ENCODE data around the gene C3orf52. TPM values are rescaled to one million over a fixed set of nuclear protein-coding genes. Genes with fewer than 3 reads are reported as not detected.

The C3orf52 gene
- total and polyA plus RNA-seq, 2 experiments from 2014 or later, result 8.1 to 16.6 TPM

- Histone ChIP-seq H3K4me3 (no peak overlapping the region), H3F3A (replicated peaks; ENCODE audit: low read depth) (no peaks in the 10 kb centered on the region), H3K4me2 (peak overlapping the region; percentile 47), H3K27ac (ENCODE audit: low read depth) (peak overlapping the region; percentile 83), H3K4me1 (ENCODE audit: insufficient read depth) (peaks cover 37% of the 10 kb centered on the region), H3K9me2 (ENCODE audit: insufficient read depth) (no peaks in the 10 kb centered on the region), H3K27me3 (ENCODE audit: insufficient read depth) (no peaks in the 10 kb centered on the region), H4K20me1 (replicated peaks; ENCODE audit: insufficient read depth) (no peaks in the 10 kb centered on the region), H2AFZ (no peak overlapping the region), H3K79me2 (replicated peaks; ENCODE audit: insufficient read depth) (no peaks in the 10 kb centered on the region), H3K36me3 (ENCODE audit: insufficient read depth) (no peaks in the 10 kb centered on the region; the same call in 1 of the 2 replicates)
- H3K4me3 Mint-ChIP-seq, result no peak overlapping the region
- TF ChIP-seq NANOG (IDR thresholded peaks at IDR 0.05; ENCODE audit: borderline replicate concordance), result peak; percentile 69; the same call in 1 of the 2 replicates
- TF ChIP-seq REST (IDR thresholded peaks at IDR 0.05; ENCODE audit: unreplicated experiment), result no peak
- TF ChIP-seq ZNF462 (CRISPR knock-in tag; IDR thresholded peaks at IDR 0.05), result peak; percentile 71; the same call in 1 of the 2 replicates
- peak overlapping the region; percentile 87 for H3K27ac Mint-ChIP-seq
- no peaks in the 10 kb centered on the region for H3K9me3 Mint-ChIP-seq
- H3K36me3 Mint-ChIP-seq (ENCODE audit: low read depth), result peaks cover 4% of the 10 kb centered on the region; the same call in 1 of the 3 replicates
- peak; percentile 94 for ATAC-seq
- peaks cover 48% of the 10 kb centered on the region for H3K4me1 Mint-ChIP-seq
- peak; percentile 80 for DNase-seq (ENCODE audit: low spot score)
- peaks cover 1% of the 10 kb centered on the region for H3K27me3 Mint-ChIP-seq (ENCODE audit: insufficient read depth, low read depth, poor library complexity)
Measured at GRCh38 chr3:112126511-112126911, 40.3 kb downstream of the C3orf52 start.

Data from GM23338 (cell line).